ENCODE data around the gene CACNA2D4.

CACNA2D4 gene

GRCh38 chr12:1872448-1872847 is 46.0 kb downstream of the CACNA2D4 start:
- Histone ChIP-seq H3K27ac (no peak overlapping the region), H2AFZ (ENCODE audit: low read depth) (no peak overlapping the region), H3K4me3 (IDR thresholded peaks at IDR 0.05; ENCODE audit: insufficient read depth, low read depth, low read length) (no peak overlapping the region), H3K4me1 (ENCODE audit: low read depth, poor library complexity, severe bottlenecking) (no peaks in the 10 kb centered on the region), H3K4me2 (no peak overlapping the region), H3K79me2 (ENCODE audit: insufficient read depth, low read depth) (no peaks in the 10 kb centered on the region), H4K20me1 (ENCODE audit: insufficient read depth) (no peaks in the 10 kb centered on the region), H3K36me3 (ENCODE audit: insufficient read depth) (no peaks in the 10 kb centered on the region), H3K27me3 (ENCODE audit: insufficient read depth, low read depth) (no peaks in the 10 kb centered on the region), H3K9ac (no peak overlapping the region)
- no peak for TF ChIP-seq CTCF (conservative IDR thresholded peaks at IDR 0.05; ENCODE audit: low read depth, low read length)

GRCh38 chr12:1872001-1872400 is 46.5 kb downstream of the CACNA2D4 start:
- Histone ChIP-seq H3K27me3 (ENCODE audit: insufficient read depth, low read depth) (no peaks in the 10 kb centered on the region), H3K36me3 (ENCODE audit: insufficient read depth) (no peaks in the 10 kb centered on the region), H3K4me3 (IDR thresholded peaks at IDR 0.05; ENCODE audit: insufficient read depth, low read depth, low read length) (no peak overlapping the region), H3K4me2 (no peak overlapping the region), H3K4me1 (ENCODE audit: low read depth, poor library complexity, severe bottlenecking) (no peaks in the 10 kb centered on the region), H2AFZ (ENCODE audit: low read depth) (no peak overlapping the region), H3K27ac (no peak overlapping the region), H3K9ac (no peak overlapping the region), H3K79me2 (ENCODE audit: insufficient read depth, low read depth) (no peaks in the 10 kb centered on the region), H4K20me1 (ENCODE audit: insufficient read depth) (no peaks in the 10 kb centered on the region)
- no peak for TF ChIP-seq CTCF (conservative IDR thresholded peaks at IDR 0.05; ENCODE audit: low read depth, low read length)

GRCh38 chr12:1870998-1871917 is 47.2 kb downstream of the CACNA2D4 start:
- no peak overlapping the region for H3K4me2 ChIP-seq
- no peak for TF ChIP-seq CTCF (conservative IDR thresholded peaks at IDR 0.05; ENCODE audit: low read depth, low read length)
- no peaks in the 10 kb centered on the region for H3K79me2 ChIP-seq (ENCODE audit: insufficient read depth, low read depth)
- H3K27me3 ChIP-seq (ENCODE audit: insufficient read depth, low read depth), result no peaks in the 10 kb centered on the region
- H3K4me1 ChIP-seq (ENCODE audit: low read depth, poor library complexity, severe bottlenecking), result no peaks in the 10 kb centered on the region
- H3K27ac ChIP-seq, result no peak overlapping the region
- H3K4me3 ChIP-seq (IDR thresholded peaks at IDR 0.05; ENCODE audit: insufficient read depth, low read depth, low read length), result no peak overlapping the region
- H4K20me1 ChIP-seq (ENCODE audit: insufficient read depth), result no peaks in the 10 kb centered on the region
- H2AFZ ChIP-seq (ENCODE audit: low read depth), result no peak overlapping the region
- H3K36me3 ChIP-seq (ENCODE audit: insufficient read depth), result no peaks in the 10 kb centered on the region
- H3K9ac ChIP-seq, result no peak overlapping the region

GRCh38 chr12:1870086-1870485 is 48.4 kb downstream of the CACNA2D4 start:
- H3K4me1 ChIP-seq (ENCODE audit: low read depth, poor library complexity, severe bottlenecking), result no peaks in the 10 kb centered on the region
- no peak overlapping the region for H3K4me3 ChIP-seq (IDR thresholded peaks at IDR 0.05; ENCODE audit: insufficient read depth, low read depth, low read length)
- H3K36me3 ChIP-seq (ENCODE audit: insufficient read depth), result no peaks in the 10 kb centered on the region
- H3K9ac ChIP-seq, result no peak overlapping the region
- H3K27me3 ChIP-seq (ENCODE audit: insufficient read depth, low read depth), result no peaks in the 10 kb centered on the region
- no peaks in the 10 kb centered on the region for H3K79me2 ChIP-seq (ENCODE audit: insufficient read depth, low read depth)
- TF ChIP-seq CTCF (conservative IDR thresholded peaks at IDR 0.05; ENCODE audit: low read depth, low read length), result no peak
- H2AFZ ChIP-seq (ENCODE audit: low read depth), result no peak overlapping the region
- H4K20me1 ChIP-seq (ENCODE audit: insufficient read depth), result no peaks in the 10 kb centered on the region
- no peak overlapping the region for H3K27ac ChIP-seq
- H3K4me2 ChIP-seq, result no peak overlapping the region

Measured in KMS-11 (cell line).